ENCODE measurements around the gene TMEM145.
"Not testable (repeated sequence)": the region's sequence is repeated elsewhere in the genome, so short reads cannot be mapped to it uniquely, and the experiment has no call there.

TMEM145 gene

GRCh38 chr19:42335374-42335936 lies 22.3 kb downstream of the TMEM145 start:
- H3K4me3 ChIP-seq (ENCODE audit: low read length): no peak overlapping the region
- TF ChIP-seq ZNF274 (IDR thresholded peaks at IDR 0.05; ENCODE audit: low read depth, low read length): no peak

GRCh38 chr19:42335971-42336370 lies 22.9 kb downstream of the TMEM145 start:
- H3K4me3 ChIP-seq (ENCODE audit: low read length): no peak overlapping the region
- no peak for TF ChIP-seq ZNF274 (IDR thresholded peaks at IDR 0.05; ENCODE audit: low read depth, low read length)

GRCh38 chr19:42339126-42339860 lies 26.2 kb downstream of the TMEM145 start:
- H3K4me3 ChIP-seq (ENCODE audit: low read length): not testable (repeated sequence)

GRCh38 chr19:42339922-42340321 lies 26.8 kb downstream of the TMEM145 start:
- H3K4me3 ChIP-seq (ENCODE audit: low read length): not testable (repeated sequence)

GRCh38 chr19:42343344-42344110 lies 30.4 kb downstream of the TMEM145 start:
- H3K4me3 ChIP-seq (ENCODE audit: low read length): no peak overlapping the region
- TF ChIP-seq ZNF274 (IDR thresholded peaks at IDR 0.05; ENCODE audit: low read depth, low read length): no peak

GRCh38 chr19:42344336-42344893 lies 31.3 kb downstream of the TMEM145 start:
- H3K4me3 ChIP-seq (ENCODE audit: low read length): no peak overlapping the region
- no peak for TF ChIP-seq ZNF274 (IDR thresholded peaks at IDR 0.05; ENCODE audit: low read depth, low read length)

GRCh38 chr19:42345191-42345812 lies 32.2 kb downstream of the TMEM145 start:
- H3K4me3 ChIP-seq (ENCODE audit: low read length): no peak overlapping the region
- no peak for TF ChIP-seq ZNF274 (IDR thresholded peaks at IDR 0.05; ENCODE audit: low read depth, low read length)

- no peak for TF ChIP-seq ZNF274 (IDR thresholded peaks at IDR 0.05; ENCODE audit: low read depth, low read length)
- no peak overlapping the region for H3K4me3 ChIP-seq (ENCODE audit: low read length)
These were observed 35.1 kb downstream of the TMEM145 start for GRCh38 chr19:42348211-42348610.

- no peak overlapping the region for H3K4me3 ChIP-seq (ENCODE audit: low read length)
- TF ChIP-seq ZNF274 (IDR thresholded peaks at IDR 0.05; ENCODE audit: low read depth, low read length): no peak
These were observed 36.4 kb downstream of the TMEM145 start for GRCh38 chr19:42349378-42350107.

GRCh38 chr19:42350417-42350816 lies 37.3 kb downstream of the TMEM145 start:
- no peak for TF ChIP-seq ZNF274 (IDR thresholded peaks at IDR 0.05; ENCODE audit: low read depth, low read length)
- H3K4me3 ChIP-seq (ENCODE audit: low read length): no peak overlapping the region

- no peak for TF ChIP-seq ZNF274 (IDR thresholded peaks at IDR 0.05; ENCODE audit: low read depth, low read length)
These were observed 38.1 kb downstream of the TMEM145 start for GRCh38 chr19:42351079-42351735.

GRCh38 chr19:42352301-42353259 lies 39.5 kb downstream of the TMEM145 start:
- no peak overlapping the region for H3K4me3 ChIP-seq (ENCODE audit: low read length)
- no peak for TF ChIP-seq ZNF274 (IDR thresholded peaks at IDR 0.05; ENCODE audit: low read depth, low read length)

More at GRCh38 chr19:42351079-42351735, 38.1 kb downstream of the TMEM145 start:
- H3K4me3 ChIP-seq (ENCODE audit: low read length): no peak overlapping the region

Measured in GM08714 (cell line).